Measurements from ENCODE around the gene BATF3.

DNA sequence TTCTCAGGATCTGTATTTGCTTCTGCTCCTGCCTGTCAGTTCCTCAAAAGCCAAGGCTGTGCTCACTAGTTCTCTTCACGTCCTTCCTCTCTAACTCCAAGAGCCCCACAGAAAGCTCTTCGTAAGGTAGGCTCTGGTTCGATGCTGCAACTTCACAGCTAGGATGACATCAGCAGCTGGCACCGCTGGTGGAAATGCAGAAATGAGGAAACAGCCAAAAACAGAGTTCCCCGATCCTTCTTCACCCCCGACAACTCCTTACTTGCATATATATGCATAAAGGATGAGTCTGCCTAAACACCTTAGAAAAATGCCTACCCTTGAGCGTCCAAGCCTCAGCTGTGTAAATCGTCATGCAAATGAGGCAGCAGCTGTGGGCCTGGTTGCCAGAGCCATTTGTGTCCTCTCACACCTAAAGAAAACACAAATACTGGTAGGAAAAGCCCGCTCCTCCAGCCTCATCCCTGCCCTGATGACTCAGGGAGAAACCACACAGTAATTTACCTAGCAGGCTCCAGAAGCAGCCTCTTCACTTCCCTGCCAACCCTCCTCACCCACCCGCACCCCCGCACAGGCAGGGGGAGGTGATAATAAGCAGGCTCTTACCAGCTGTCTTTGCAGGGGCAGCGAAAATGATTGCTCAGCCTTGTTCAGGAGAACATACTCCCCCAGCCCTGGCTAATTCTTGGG is 28.2 kb downstream of the BATF3 start:
- TF ChIP-seq, protein P1, sequence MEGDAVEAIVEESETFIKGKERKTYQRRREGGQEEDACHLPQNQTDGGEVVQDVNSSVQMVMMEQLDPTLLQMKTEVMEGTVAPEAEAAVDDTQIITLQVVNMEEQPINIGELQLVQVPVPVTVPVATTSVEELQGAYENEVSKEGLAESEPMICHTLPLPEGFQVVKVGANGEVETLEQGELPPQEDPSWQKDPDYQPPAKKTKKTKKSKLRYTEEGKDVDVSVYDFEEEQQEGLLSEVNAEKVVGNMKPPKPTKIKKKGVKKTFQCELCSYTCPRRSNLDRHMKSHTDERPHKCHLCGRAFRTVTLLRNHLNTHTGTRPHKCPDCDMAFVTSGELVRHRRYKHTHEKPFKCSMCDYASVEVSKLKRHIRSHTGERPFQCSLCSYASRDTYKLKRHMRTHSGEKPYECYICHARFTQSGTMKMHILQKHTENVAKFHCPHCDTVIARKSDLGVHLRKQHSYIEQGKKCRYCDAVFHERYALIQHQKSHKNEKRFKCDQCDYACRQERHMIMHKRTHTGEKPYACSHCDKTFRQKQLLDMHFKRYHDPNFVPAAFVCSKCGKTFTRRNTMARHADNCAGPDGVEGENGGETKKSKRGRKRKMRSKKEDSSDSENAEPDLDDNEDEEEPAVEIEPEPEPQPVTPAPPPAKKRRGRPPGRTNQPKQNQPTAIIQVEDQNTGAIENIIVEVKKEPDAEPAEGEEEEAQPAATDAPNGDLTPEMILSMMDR (conservative IDR thresholded peaks at IDR 0.05): no peak
- TF ChIP-seq EZH2 (IDR thresholded peaks at IDR 0.05; ENCODE audit: low read depth): no peak
